ENCODE measurements around the gene ADAP1. TPM values are rescaled to one million over a fixed set of nuclear protein-coding genes. Genes with fewer than 3 reads are reported as not detected.

ADAP1 gene
- total RNA-seq, 1 donor from 2014 or later = 5.1 TPM

- no peak for DNase-seq (ENCODE audit: extremely low read depth, low read depth, low spot score)
These were observed 82.5 kb downstream of the ADAP1 start for GRCh38 chr7:871900-872537.

GRCh38 chr7:869348-869747, 85.1 kb downstream of the ADAP1 start:
- no peak for DNase-seq (ENCODE audit: extremely low read depth, low read depth, low spot score)

DNA sequence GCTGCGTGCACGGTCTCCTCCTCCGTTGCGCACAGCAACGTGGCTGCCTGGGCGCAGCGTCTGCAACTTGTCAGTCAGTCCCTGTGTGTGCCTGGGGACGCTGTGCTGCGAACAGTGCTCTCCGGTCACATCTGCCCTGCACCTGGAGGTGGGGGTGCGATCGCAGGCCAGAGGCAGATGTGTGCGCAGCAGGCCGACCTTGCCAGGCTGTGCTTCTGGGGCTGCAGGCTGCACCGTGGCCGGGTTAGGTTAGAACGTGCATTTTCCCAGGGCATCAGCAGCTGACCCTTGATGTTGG, 86.3 kb downstream of the ADAP1 start:
- no peak for DNase-seq (ENCODE audit: extremely low read depth, low read depth, low spot score)

DNA sequence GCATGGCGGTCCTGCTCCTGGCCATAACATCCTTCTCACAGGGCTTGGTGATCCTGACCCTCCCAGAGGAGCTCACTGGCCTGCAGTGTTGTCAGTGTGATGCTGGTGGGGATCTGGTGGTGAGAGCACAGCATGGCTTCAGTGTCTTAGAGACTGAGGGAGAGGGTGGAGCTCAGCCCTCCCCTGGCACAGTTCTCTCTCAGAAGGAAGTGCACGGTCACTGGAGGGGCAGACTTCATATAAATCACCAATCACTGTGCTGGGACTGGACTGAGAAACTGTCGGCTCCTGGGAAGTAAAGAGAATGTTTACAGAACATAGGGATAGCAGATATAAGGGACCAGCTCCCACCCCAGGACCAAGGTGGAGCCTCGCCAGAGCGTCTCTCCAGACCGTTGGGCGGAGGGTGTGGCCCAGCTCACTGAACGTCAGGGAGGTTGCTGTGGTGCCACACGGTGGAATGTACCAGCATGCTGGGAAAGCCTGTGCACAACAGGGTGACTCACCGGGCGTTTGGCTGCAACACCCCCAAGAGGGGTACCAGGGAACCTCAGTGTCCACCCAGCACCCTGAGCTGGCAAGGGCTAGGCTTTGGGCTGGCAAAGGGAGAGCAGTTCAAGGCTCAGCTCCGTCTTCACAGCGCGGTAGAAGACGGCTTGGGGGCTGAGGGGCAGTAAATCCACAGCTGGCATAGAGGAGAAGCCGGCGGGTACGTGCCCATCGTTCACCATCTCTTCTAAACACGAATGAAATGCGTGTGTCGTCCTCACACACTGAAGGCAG, 86.9 kb downstream of the ADAP1 start:
- no peak for DNase-seq (ENCODE audit: extremely low read depth, low read depth, low spot score)

- no peak for DNase-seq (ENCODE audit: extremely low read depth, low read depth, low spot score)
These were observed 87.5 kb downstream of the ADAP1 start for GRCh38 chr7:867001-867405.

DNA sequence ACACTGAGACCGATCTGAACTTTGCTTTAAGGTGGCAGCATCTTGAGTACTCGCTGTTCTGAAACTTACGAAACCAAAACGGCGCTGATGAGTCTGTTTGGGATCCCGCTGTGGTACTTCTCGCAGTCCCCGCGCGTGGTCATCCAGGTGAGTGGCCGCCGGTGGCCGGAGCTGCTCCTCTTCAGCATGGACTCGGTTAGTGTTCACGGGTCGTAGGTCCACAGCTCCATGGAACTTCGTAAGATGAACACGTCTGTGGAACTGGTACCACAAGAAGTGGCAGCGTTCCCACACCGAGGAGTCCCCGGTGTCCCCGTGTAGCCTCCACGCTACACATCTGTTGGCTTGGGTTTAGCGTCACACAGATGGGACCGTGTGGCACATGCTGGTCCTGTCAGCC, 88.6 kb downstream of the ADAP1 start:
- DNase-seq (ENCODE audit: extremely low read depth, low read depth, low spot score) = no peak

- DNase-seq (ENCODE audit: extremely low read depth, low read depth, low spot score) = no peak
These were observed 91.4 kb downstream of the ADAP1 start for GRCh38 chr7:863106-863505.

GRCh38 chr7:862157-862556, 92.3 kb downstream of the ADAP1 start:
- no peak for DNase-seq (ENCODE audit: extremely low read depth, low read depth, low spot score)

DNA sequence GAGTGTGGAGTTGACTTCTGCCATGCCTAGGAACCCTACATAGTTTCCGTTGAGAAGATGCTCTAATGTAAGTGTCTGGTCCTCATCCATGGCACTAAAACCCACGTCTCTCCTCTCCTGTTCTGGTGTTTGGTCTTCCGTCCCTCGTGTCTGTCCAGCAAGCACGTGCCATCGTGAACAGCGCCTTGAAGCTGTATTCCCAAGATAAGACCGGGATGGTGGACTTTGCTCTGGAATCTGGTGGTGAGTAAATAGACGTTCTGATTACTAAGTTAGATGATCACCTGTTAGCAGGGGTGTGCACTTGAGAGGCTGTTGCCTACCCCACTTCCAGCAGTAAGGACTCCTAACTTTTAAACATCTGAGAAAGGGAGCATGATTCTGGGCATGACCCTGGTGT, 93.3 kb downstream of the ADAP1 start:
- DNase-seq (ENCODE audit: extremely low read depth, low read depth, low spot score) = no peak

GRCh38 chr7:860149-860548, 94.3 kb downstream of the ADAP1 start:
- DNase-seq (ENCODE audit: extremely low read depth, low read depth, low spot score) = no peak

- DNase-seq (ENCODE audit: extremely low read depth, low read depth, low spot score) = no peak
These were observed 95.0 kb downstream of the ADAP1 start for GRCh38 chr7:859359-860030.

DNA sequence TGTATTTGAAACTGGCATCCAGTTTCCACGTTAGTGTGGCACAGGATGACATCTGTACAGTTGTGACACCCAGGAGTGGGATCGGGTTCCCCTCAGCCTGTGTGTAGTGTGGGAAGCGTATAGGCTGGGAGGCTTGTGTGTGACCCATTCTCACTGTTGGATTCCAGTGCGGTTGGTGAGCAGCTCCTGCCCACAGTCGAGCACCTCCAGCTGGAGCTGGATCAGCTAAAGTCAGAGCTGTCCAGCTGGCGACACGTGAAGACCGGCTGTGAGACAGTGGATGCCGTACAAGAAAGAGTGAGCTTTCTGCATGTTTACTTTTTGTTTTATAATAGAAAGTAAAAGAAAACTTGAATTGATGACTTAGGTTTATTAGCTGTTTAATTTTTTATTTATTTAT, 96.8 kb downstream of the ADAP1 start:
- DNase-seq (ENCODE audit: extremely low read depth, low read depth, low spot score) = no peak

DNA sequence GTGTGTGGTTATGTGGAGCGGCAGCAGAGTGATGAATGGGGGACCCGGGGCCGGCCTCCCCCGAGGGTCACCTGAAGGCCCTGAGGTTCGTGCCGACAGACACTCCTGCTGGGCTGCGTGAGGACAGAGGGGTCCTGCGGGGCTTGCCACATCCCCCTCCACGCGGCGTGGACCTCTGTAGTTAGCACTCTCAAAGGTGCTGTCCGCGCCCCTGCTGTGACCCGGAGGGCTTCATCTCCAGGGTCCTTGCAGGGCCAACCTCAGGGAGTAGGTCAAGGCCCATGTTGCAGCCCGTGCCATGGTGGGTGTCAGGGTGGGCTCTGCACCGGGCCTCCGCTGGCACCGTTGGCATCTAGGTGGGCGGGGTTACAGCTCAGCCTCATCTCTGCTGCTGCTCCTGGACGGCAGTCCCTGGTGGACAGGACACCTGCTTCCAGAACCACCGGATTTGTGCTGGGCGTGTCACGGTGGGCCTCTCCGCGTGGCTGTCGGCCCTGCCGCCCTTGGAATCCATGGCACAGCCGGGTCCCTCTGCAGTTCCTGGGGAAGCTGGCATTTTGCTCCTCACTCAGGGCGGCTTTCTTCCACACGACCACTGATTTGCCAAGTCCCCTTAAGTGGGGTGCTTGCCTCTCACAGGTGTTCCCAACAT, 97.9 kb downstream of the ADAP1 start:
- DNase-seq (ENCODE audit: extremely low read depth, low read depth, low spot score) = no peak

- no peak for DNase-seq (ENCODE audit: extremely low read depth, low read depth, low spot score)
These were observed 98.7 kb downstream of the ADAP1 start for GRCh38 chr7:855686-856369.

- DNase-seq (ENCODE audit: extremely low read depth, low read depth, low spot score) = no peak
These were observed 100.2 kb downstream of the ADAP1 start for GRCh38 chr7:854118-854775.

DNA sequence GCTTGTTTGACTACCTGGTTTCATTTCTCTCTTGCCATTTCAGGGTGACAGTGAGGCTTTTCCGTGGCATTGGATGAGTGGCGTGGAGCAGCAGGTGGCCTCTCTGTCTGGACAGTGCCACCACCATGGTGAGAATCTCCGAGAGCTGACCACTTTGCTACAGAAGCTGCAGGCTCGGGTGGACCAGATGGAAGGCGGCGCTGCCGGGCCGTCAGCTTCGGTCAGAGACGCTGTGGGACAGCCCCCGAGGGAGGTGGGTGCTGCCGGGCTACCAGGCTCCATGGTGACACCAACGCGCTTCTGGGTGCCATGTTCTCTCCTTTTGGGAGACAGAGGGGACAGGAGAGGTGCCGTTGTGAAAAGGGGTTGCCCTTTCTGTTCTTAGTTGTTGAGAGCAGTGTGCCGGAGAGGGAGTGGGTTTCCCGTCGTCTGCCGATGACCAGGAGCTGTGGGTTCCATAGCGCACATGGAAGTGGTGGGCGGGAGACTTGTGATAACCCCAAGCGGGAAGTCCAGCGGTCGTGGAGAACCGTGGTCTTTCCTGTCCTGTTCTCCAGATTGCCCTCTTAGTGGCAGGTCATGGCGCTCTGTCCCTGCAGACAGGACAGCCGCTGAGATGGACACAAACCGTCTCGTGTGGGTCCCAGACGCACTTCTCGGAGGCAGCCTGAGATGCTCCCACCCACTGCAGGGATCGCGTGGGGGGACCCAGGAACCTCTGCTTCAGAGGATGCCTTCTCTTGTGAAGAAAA, 100.9 kb downstream of the ADAP1 start:
- no peak for DNase-seq (ENCODE audit: extremely low read depth, low read depth, low spot score)

DNA sequence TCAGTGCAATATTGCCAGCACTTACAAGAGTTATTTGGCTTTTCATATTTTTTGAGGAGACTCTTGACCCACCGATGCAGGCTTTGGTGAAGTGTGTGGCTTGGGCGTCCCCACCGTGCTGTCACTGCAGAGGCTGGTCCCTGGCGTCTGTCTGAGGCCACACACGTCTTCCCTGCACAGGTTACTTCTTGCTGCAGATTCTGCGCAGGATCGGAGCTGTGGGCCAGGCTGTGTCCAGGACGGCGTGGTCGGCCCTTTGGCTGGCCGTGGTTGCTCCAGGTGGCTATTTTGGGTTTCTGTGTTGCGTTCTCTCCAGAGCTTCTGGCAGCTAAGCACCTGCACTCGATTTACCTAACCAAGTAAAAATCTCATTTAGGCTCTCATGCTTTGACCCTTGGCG, 103.3 kb downstream of the ADAP1 start:
- DNase-seq (ENCODE audit: extremely low read depth, low read depth, low spot score) = no peak

DNA sequence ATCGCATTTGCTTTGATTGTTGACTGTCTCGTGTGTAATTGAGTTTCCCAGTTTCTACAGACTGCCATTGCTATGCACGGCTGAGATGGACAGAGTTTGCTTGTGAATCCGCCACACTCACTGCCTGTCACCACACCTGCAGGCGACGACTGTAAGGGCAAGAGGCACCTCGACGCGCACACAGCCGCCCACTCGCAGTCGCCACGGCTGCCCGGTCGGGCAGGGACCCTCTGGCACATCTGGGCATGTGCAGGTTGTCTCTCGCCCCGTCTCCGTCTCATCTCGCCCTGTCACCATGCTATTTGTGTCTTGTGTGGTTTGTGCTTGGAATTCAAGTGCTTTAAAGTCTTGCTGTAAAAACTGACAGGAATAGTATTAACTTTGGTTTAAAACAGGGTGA, 104.7 kb downstream of the ADAP1 start:
- DNase-seq (ENCODE audit: extremely low read depth, low read depth, low spot score) = no peak

- DNase-seq (ENCODE audit: extremely low read depth, low read depth, low spot score) = no peak
These were observed 105.3 kb downstream of the ADAP1 start for GRCh38 chr7:849145-849544.

All from glomerular endothelial cell (primary cell).